HepG2 (cell line): ENCODE data around the gene IGFALS. TPM values are rescaled to one million over a fixed set of nuclear protein-coding genes. Genes with fewer than 3 reads are reported as not detected.

Experiments
- AGO1 ChIP-seq: fragments of 200-400 bp; formaldehyde crosslinking; IDR thresholded peaks from 2 replicates; pipeline ENCODE4 v1.6.1; 2017; ENCODE audit warnings: mild to moderate bottlenecking, low read depth, low read length, moderate library complexity; ENCODE audit not compliant: poor library complexity, severe bottlenecking
- ATF7-NPFF ChIP-seq: sonication (generic); formaldehyde crosslinking; IDR thresholded peaks from 2 replicates; pipeline ENCODE4 v1.8.1; 2023; ENCODE audit warnings: mild to moderate bottlenecking, low read depth, missing genetic modification reagents, moderate library complexity
- BRCA1 ChIP-seq: sonication (generic); formaldehyde crosslinking; IDR thresholded peaks from 2 replicates; pipeline ENCODE4 v1.4.0; 2020; ENCODE audit warnings: missing genetic modification reagents
- GRHL1 ChIP-seq: sonication (generic); formaldehyde crosslinking; conservative IDR thresholded peaks from 2 replicates; pipeline ENCODE4 v1.8.0; 2022; ENCODE audit warnings: missing genetic modification reagents
- HNF4A ChIP-seq: sonication (generic); formaldehyde crosslinking; IDR thresholded peaks from 2 replicates; pipeline ENCODE4 v1.4.0; 2020; ENCODE audit warnings: missing genetic modification reagents
- MTF1 ChIP-seq: sonication (generic); formaldehyde crosslinking; IDR thresholded peaks from 2 replicates; pipeline ENCODE4 v1.5.0; 2020; ENCODE audit warnings: missing genetic modification reagents
- PREB ChIP-seq: sonication (generic); formaldehyde crosslinking; IDR thresholded peaks from 2 replicates; pipeline ENCODE4 v1.4.0; 2020; ENCODE audit warnings: missing genetic modification reagents
- RCOR2 ChIP-seq: IDR thresholded peaks from 2 replicates; pipeline ENCODE4 v1.6.1; 2016; ENCODE audit warnings: missing biosample characterization, missing genetic modification reagents
- TFDP2 ChIP-seq: sonication (generic); formaldehyde crosslinking; IDR thresholded peaks from 2 replicates; pipeline ENCODE4 v1.4.0; 2020; ENCODE audit warnings: missing genetic modification reagents
- TIGD3 ChIP-seq: sonication (generic); formaldehyde crosslinking; IDR thresholded peaks from 2 replicates; pipeline ENCODE4 v1.5.1; 2020; ENCODE audit warnings: mild to moderate bottlenecking, missing genetic modification reagents, borderline replicate concordance
- U2AF2 ChIP-seq: fragments of 200-400 bp; formaldehyde crosslinking; IDR thresholded peaks from 2 replicates; pipeline ENCODE4 v1.6.1; 2017; ENCODE audit warnings: low read depth, mild to moderate bottlenecking, low read length
- ZNF280D ChIP-seq: sonication (generic); formaldehyde crosslinking; IDR thresholded peaks from 2 replicates; pipeline ENCODE4 v1.5.1; 2020; ENCODE audit warnings: mild to moderate bottlenecking, missing genetic modification reagents
- ZNF503 ChIP-seq: sonication (generic); formaldehyde crosslinking; IDR thresholded peaks from 2 replicates; pipeline ENCODE4 v1.4.0; 2020; ENCODE audit warnings: missing genetic modification reagents
- ZNF557 ChIP-seq: sonication (generic); formaldehyde crosslinking; IDR thresholded peaks from 2 replicates; pipeline ENCODE4 v1.4.0; 2020; ENCODE audit warnings: missing genetic modification reagents
- ZNF577 ChIP-seq: sonication (generic); formaldehyde crosslinking; IDR thresholded peaks from 2 replicates; pipeline ENCODE4 v1.4.0; 2020; ENCODE audit warnings: mild to moderate bottlenecking, low read depth, missing genetic modification reagents, borderline replicate concordance
- ZNF710 ChIP-seq: sonication (generic); formaldehyde crosslinking; IDR thresholded peaks from 2 replicates; pipeline ENCODE4 v1.5.0; 2020; ENCODE audit warnings: mild to moderate bottlenecking, missing genetic modification reagents, borderline replicate concordance
- ZSCAN12 ChIP-seq: sonication (generic); formaldehyde crosslinking; IDR thresholded peaks from 2 replicates; pipeline ENCODE4 v1.9.0; 2021; ENCODE audit warnings: mild to moderate bottlenecking, missing genetic modification reagents
- polyA plus RNA-seq, 8 experiments: library from polyadenylated mRNA; depleted of rRNA in 3 of 8; stranded (reverse) in 7 of 8; unstranded in 1 of 8; fragments of >200 nt; fragmentation: Illumina TruSeq in 4 of 8; extraction: Trizol in 4 of 8; gene quantifications; 2 replicates each; pipeline versions ENCODE4 v1.2.1 to v1.2.3, GENCODE V29; 2011 to 2016; ENCODE audit warnings: low read depth in 4 of 8, missing spikeins in 1 of 8, mixed read lengths in 1 of 8; ENCODE audit not compliant: insufficient read depth in 1 of 8
- total RNA-seq, 5 experiments: library from RNA; depleted of rRNA; stranded (reverse); fragments of >200 nt; fragmentation: Illumina TruSeq; extraction: Trizol; gene quantifications; 2 replicates each; pipeline ENCODE4 v1.2.3, GENCODE V29; 2016; ENCODE audit warnings: low read depth in 1 of 5

IGFALS gene
- total and polyA plus RNA-seq, 2 of the 13 experiments (the other 11 are each of a cell fraction or from before 2014, with no cell fraction given) = 0.34 to 2.4 TPM

- TF ChIP-seq TIGD3 (CRISPR knock-in tag) (no peak), U2AF2 (no peak), HNF4A (CRISPR knock-in tag) (peak; percentile 98), PREB (no peak), ZNF577 (CRISPR knock-in tag) (no peak), AGO1 (no peak), ZNF710 (CRISPR knock-in tag) (no peak), ZNF280D (CRISPR knock-in tag) (peak; percentile 97), ZNF557 (CRISPR knock-in tag) (no peak), RCOR2 (CRISPR knock-in tag) (peak; percentile 92), GRHL1 (no peak), ZSCAN12 (CRISPR knock-in tag) (no peak), TFDP2 (no peak), MTF1 (no peak), ZNF503 (peak; percentile 41; the same call in 1 of the 2 replicates), ATF7-NPFF (CRISPR knock-in tag) (no peak), BRCA1 (CRISPR knock-in tag) (no peak)
Measured at GRCh38 chr16:1825381-1825863, 31.9 kb upstream of the IGFALS start (continued).
